DMS114 treated with DMSO at 0.1 percent for 48 hours (cell line): ENCODE results near the gene CPT2.

Source experiments
- DNase-seq: peaks from one replicate; lab custom pipeline; 2025; ENCODE audit not compliant: unreplicated experiment; lab: John Stamatoyannopoulos, UW

Gene CPT2

DNA sequence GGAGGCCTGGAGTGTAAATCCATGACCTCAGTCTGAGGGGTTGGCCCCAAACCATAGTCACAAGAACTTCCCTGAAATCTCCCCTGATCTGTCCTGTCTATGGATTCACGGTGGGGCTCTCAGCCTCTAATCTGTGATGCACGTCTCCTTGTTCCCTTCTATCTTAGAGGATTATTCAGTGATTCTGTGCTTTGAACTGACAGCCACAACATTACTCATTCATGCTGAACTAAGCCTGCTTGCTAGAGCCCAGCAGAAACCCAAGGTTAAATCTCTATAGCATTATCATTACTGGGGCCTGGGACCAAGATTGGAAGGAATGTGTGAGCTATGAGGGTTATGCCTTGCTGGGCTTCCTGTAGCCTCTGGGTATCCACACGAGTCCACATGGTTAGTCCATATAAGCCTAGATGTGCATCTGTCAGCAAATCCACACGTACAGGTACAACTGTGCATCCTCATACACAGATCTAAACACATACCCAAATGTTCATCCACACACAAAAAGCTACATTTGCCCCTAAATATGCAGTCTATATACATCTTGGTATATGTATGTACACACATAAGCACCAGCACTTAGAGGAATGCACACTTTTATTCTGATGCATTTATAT lies 64.1 kb downstream of the CPT2 start:
- no peak for DNase-seq

DNA sequence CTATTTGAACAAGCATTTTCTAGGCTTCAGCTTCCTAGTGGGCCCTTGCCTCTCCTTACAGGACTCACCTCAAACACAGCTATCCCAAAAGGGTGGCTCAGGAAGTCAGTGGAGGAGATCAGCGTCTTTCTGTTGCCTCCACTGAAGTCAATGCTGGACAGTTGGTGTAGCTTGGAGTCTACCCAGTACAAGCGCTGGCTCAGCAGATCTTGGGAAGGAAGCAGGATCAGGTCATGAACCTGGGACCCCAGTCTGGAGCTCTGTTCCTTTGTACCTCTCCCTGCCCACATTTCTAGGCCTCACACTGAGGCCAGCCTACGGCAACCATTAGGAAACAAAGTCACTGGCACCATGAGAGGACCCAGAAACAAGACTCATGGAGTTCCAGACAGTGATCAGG lies 65.4 kb downstream of the CPT2 start:
- DNase-seq: no peak
